ENCODE data around the gene THBS1.

DNA sequence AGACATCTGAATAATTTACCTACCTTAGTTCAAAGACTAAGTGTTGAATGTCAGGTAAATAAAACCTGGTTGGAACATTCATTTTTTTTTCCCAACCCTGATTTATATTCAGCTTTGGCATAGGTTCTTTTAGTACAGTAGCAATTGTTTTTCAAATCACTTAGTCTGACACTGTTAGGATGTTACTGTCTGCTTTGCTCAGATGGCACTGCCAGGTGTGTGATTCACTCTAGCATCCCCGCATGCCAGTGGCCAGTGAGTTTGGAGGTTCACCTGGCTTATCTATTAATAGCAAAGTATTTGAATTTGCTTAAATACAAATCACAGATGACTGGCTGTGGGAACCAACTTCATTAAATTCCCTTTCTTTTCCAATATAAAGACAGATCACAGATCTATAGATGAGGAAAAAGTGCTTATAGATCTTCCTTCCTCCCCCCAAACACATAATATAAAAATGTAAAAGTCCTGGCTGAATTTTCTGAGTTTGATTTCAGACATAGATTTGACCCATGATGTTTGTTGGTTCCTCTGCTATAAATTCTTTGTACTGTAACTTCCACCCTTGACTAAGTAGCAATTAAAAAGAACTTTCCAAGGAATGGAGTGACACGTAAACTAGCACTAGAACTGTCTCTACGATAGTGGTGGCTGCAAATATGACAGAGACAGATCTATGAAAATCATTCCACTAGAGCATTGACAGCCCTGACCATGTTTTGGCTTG, 3.9 kb downstream of the THBS1 start:
- TF ChIP-seq ESRRG (CRISPR knock-in tag; IDR thresholded peaks at IDR 0.05), result no peak
- TF ChIP-seq, protein P1, sequence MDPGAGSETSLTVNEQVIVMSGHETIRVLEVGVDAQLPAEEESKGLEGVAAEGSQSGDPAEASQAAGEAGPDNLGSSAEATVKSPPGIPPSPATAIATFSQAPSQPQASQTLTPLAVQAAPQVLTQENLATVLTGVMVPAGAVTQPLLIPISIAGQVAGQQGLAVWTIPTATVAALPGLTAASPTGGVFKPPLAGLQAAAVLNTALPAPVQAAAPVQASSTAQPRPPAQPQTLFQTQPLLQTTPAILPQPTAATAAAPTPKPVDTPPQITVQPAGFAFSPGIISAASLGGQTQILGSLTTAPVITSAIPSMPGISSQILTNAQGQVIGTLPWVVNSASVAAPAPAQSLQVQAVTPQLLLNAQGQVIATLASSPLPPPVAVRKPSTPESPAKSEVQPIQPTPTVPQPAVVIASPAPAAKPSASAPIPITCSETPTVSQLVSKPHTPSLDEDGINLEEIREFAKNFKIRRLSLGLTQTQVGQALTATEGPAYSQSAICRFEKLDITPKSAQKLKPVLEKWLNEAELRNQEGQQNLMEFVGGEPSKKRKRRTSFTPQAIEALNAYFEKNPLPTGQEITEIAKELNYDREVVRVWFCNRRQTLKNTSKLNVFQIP (CRISPR knock-in tag; IDR thresholded peaks at IDR 0.05; ENCODE audit: borderline replicate concordance, low read depth), result no peak
- TF ChIP-seq, protein P2, sequence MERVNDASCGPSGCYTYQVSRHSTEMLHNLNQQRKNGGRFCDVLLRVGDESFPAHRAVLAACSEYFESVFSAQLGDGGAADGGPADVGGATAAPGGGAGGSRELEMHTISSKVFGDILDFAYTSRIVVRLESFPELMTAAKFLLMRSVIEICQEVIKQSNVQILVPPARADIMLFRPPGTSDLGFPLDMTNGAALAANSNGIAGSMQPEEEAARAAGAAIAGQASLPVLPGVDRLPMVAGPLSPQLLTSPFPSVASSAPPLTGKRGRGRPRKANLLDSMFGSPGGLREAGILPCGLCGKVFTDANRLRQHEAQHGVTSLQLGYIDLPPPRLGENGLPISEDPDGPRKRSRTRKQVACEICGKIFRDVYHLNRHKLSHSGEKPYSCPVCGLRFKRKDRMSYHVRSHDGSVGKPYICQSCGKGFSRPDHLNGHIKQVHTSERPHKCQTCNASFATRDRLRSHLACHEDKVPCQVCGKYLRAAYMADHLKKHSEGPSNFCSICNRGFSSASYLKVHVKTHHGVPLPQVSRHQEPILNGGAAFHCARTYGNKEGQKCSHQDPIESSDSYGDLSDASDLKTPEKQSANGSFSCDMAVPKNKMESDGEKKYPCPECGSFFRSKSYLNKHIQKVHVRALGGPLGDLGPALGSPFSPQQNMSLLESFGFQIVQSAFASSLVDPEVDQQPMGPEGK (CRISPR knock-in tag; IDR thresholded peaks at IDR 0.05; ENCODE audit: borderline replicate concordance), result no peak
- no peak for TF ChIP-seq ZFP30 (CRISPR knock-in tag; IDR thresholded peaks at IDR 0.05)

All from SK-N-SH treated with all-trans-retinoic acid at 6 μM for 48 hours (cell line).